Left renal cortex interstitium (tissue), 4 donors: ENCODE results near the gene ABCC3. TPM values are rescaled to one million over a fixed set of nuclear protein-coding genes. Genes with fewer than 3 reads are reported as not detected.
"Not testable (repeated sequence)": the region's sequence is repeated elsewhere in the genome, so short reads cannot be mapped to it uniquely, and the experiment has no call there.

Experiments
- DNase-seq, 4 donors: peaks; one replicate each; pipeline ENCODE4 v3.0.0-alpha.2; 2013; ENCODE audit warnings: low read depth in 4 of 4, low spot score in 2 of 4, missing footprints in 1 of 4
- polyA plus RNA-seq, 4 donors: library from polyadenylated mRNA; unstranded; fragments of 120-200 nt; gene quantifications; one replicate each; pipeline ENCODE4 v1.2.1, GENCODE V29; 2013; ENCODE audit not compliant: insufficient read length in 4 of 4

The ABCC3 gene
- polyA plus RNA-seq, 4 donors = 5.3 to 14.4 (median 9.4) TPM

GRCh38 chr17:50663812-50664374 is 29.2 kb downstream of the ABCC3 start:
- no peak for DNase-seq

GRCh38 chr17:50664788-50665458 is 30.2 kb downstream of the ABCC3 start:
- no peak for DNase-seq

- DNase-seq = no peak
These were observed 31.2 kb downstream of the ABCC3 start for GRCh38 chr17:50665838-50666237.

DNA sequence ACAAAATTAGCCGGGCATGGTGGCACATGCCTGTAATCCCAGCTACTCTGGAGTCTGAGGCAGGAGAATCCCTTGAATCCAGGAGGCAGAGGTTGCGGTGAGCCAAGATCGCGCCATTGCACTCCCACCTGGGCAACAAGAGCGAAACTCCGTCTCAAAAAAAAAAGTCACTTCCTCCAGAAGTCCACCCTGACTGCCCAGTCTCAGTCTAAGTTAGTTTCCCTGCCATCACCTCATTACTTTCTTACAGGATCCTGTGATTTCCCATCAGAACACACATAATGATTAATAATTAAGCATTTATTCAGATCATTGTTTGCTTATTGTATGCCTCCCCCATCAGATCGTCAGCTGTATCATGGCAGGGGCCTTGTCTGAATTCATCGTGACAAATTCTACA is 31.6 kb downstream of the ABCC3 start:
- no peak for DNase-seq

- DNase-seq = no peak
These were observed 32.8 kb downstream of the ABCC3 start for GRCh38 chr17:50667259-50668024.

DNA sequence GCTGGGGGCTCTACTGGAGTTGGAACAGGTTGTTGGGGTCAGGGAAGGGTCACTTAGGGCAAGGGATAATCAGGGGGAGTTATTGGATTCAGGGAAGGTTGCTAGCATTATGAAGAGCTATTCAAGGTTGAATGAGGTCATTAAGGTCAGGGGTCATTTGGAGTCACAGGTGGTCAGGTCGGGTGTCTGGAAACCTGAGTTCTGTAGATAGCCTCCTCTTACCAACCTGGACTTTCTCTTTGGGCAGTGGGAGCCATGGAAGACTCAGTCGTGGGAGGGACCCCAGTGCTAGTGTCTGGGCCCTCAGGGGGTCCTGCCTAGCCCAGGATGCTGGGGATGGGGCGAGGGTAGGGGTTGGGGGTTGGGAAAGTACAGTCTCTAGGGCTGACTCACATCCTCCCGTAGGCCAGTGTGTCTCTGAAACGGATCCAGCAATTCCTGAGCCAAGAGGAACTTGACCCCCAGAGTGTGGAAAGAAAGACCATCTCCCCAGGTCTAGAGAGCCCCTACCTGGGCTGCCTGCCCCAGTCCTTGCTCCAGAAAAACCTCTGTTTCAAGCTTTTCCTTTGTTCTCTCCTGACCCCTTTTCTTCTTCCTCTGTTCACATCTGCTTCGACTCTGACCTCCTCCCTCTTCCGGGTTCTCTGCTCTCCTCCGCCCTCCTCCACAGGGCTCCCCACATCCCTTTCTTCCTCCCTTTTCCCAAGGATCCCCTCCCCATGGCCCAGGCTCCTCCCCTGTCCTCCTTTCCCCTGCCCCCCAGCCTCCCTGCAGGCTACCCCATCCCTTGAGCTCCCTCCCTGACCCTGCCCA is 33.5 kb downstream of the ABCC3 start:
- DNase-seq = no peak

DNA sequence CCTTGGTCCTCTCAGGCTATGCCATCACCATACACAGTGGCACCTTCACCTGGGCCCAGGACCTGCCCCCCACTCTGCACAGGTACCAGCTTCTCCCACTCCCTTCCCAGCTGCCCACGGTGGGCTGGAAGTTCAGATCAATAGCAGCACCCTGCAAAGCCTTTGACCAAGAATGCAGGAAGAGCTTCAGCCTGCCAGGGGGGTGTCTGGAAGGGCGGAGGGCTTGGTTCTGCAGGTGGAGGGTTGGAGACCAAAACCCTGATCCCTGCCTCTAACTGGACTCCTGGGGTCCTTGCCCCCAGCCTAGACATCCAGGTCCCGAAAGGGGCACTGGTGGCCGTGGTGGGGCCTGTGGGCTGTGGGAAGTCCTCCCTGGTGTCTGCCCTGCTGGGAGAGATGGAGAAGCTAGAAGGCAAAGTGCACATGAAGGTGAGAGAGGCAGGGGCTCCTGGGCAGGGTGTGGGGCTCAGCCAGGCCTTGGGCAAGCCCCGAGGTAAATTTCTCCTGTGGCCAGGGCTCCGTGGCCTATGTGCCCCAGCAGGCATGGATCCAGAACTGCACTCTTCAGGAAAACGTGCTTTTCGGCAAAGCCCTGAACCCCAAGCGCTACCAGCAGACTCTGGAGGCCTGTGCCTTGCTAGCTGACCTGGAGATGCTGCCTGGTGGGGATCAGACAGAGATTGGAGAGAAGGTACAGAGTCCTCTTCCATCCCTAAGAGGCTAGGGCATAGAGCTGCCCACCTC is 34.3 kb downstream of the ABCC3 start:
- no peak for DNase-seq

- DNase-seq = no peak
These were observed 37.4 kb downstream of the ABCC3 start for GRCh38 chr17:50672071-50672470.

GRCh38 chr17:50672831-50673551 is 38.3 kb downstream of the ABCC3 start:
- DNase-seq = no peak

GRCh38 chr17:50675190-50675589 is 40.5 kb downstream of the ABCC3 start:
- DNase-seq = no peak

DNA sequence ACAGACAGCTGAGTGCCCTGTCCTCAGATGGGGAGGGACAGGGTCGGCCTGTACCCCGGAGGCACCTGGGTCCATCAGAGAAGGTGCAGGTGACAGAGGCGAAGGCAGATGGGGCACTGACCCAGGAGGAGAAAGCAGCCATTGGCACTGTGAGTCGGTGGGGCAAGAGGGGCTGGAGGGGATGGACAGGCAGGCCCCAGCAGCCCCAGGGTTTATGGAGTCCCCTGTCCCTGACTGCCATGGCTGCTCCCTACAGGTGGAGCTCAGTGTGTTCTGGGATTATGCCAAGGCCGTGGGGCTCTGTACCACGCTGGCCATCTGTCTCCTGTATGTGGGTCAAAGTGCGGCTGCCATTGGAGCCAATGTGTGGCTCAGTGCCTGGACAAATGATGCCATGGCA is 40.9 kb downstream of the ABCC3 start:
- no peak for DNase-seq

GRCh38 chr17:50676065-50676975 is 41.6 kb downstream of the ABCC3 start:
- DNase-seq = no peak

DNA sequence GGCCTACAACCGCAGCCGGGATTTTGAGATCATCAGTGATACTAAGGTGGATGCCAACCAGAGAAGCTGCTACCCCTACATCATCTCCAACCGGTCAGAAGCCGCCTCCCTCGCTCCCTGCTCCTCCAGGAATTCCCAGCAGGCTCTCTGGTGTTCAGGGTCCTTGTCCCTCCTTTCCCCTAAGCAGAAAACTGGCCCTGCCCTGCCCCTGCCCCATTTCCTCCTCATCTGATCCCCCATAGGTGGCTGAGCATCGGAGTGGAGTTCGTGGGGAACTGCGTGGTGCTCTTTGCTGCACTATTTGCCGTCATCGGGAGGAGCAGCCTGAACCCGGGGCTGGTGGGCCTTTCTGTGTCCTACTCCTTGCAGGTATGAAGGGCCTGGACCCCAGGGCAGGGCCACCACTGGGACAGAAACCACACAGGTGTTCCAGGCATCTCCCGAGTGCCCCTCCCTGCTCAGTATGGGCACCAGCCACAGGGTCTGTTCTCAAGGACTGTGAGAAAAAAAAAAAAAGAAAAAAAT is 43.2 kb downstream of the ABCC3 start:
- no peak for DNase-seq

GRCh38 chr17:50679008-50679544 is 44.4 kb downstream of the ABCC3 start:
- DNase-seq = no peak

GRCh38 chr17:50680126-50680525 is 45.4 kb downstream of the ABCC3 start:
- DNase-seq = no peak

DNA sequence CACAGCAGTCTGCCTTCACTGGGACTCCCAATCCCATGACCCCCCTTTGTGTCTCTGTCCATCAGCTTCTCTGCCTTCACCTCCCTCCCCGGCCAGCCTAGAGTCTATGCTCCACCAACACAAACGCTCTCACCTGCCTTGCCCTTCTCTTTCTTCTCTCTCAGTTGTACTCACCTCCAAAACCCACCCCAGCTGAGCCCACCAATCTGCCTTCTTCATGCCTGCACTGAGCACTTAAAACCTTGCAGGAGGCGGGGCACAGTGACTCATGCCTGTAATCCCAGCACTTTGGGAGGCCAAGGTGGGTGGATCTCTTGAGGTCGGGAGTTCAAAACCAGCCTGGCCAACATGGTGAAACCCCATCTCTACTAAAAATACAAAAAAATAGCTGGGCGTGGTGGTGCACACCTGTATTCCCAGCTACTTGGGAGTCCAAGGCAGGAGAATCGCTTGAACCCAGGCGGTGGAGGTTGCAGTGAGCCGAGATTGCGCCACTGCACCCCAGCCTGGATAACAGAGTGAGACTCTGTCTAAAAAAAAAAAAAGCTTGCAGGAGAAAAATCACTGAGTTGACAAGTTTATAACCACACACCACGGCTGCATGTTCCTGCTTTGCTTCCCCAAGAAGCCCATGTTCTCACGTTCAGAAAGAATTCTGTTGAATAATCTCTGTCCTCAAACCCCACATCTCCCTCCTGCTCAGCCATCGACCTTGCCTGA is 46.0 kb downstream of the ABCC3 start:
- DNase-seq = not testable (repeated sequence)
